IMR-90 (cell line): ENCODE measurements around the gene MPP4. TPM values are rescaled to one million over a fixed set of nuclear protein-coding genes. Genes with fewer than 3 reads are reported as not detected.

ENCODE experiments used
- ATAC-seq: fragments of 200-7000 bp; cut with Tn5 transposase; 2 replicates; pipeline ENCODE4 v1.9.1; 2020; ENCODE audit warnings: low read depth, mild to moderate bottlenecking, moderate library complexity
- BruUV-seq: library from RNA; stranded (reverse); fragments of 400-500 nt; replicated peaks from 2 replicates; lab custom pipeline; 2021; lab: Mats Ljungman, UMichigan
- CTCF ChIA-PET: fragments of 300-600 bp; formaldehyde crosslinking; extraction: SDS; loops from one replicate; lab custom pipeline; 2021; ENCODE audit warnings: antibody characterized with exemption; lab: Yijun Ruan, JAX
- POLR2A ChIA-PET: fragments of 300-600 bp; sonication (Branson Sonifier 250); formaldehyde crosslinking; loops from one replicate; lab custom pipeline; 2022; ENCODE audit warnings: antibody characterized with exemption; ENCODE audit not compliant: unreplicated experiment; lab: Charles Lee
- DNase-seq: peaks from one replicate; pipeline ENCODE4 v3.0.0; 2013
- H2AFZ ChIP-seq: replicated peaks from 2 replicates; pipeline ENCODE3; 2013; ENCODE audit warnings: low read length, mild to moderate bottlenecking; ENCODE audit not compliant: poor library complexity
- H2AK5ac ChIP-seq: 2 replicates; pipeline ENCODE4 v1.6.1; 2013; ENCODE audit warnings: low read depth, low read length, inconsistent platforms
- H2AK9ac ChIP-seq: replicated peaks from 2 replicates; pipeline ENCODE3; 2013; ENCODE audit warnings: mild to moderate bottlenecking, low read depth, low read length, moderate library complexity; ENCODE audit not compliant: poor library complexity
- H2BK120ac ChIP-seq: 2 replicates; pipeline ENCODE4 v1.6.1; 2013; ENCODE audit warnings: low read depth, low read length, inconsistent platforms
- H2BK15ac ChIP-seq: 3 replicates; pipeline ENCODE4 v1.6.1; 2013; ENCODE audit warnings: low read depth, low read length, inconsistent platforms
- H2BK20ac ChIP-seq: 2 replicates; pipeline ENCODE4 v1.6.1; 2013; ENCODE audit warnings: low read depth, mild to moderate bottlenecking, inconsistent platforms, low read length, moderate library complexity
- H2BK5ac ChIP-seq: 2 replicates; pipeline ENCODE4 v1.6.1; 2013; ENCODE audit warnings: mild to moderate bottlenecking, low read depth, low read length, inconsistent platforms; ENCODE audit not compliant: poor library complexity, severe bottlenecking
- H3K14ac ChIP-seq: replicated peaks from 2 replicates; pipeline ENCODE4 v1.6.1; 2013; ENCODE audit warnings: low read depth, low read length, inconsistent platforms
- H3K18ac ChIP-seq: 2 replicates; pipeline ENCODE4 v1.6.1; 2013; ENCODE audit warnings: low read depth, low read length, control low read depth
- H3K23ac ChIP-seq: 2 replicates; pipeline ENCODE4 v1.6.1; 2013; ENCODE audit warnings: low read depth, low read length, inconsistent platforms
- H3K27ac ChIP-seq: 2 replicates; pipeline ENCODE4 v1.5.1; 2013; ENCODE audit warnings: mild to moderate bottlenecking, control low read depth, low read length; ENCODE audit not compliant: insufficient read depth
- H3K27me3 ChIP-seq: 2 replicates; pipeline ENCODE4 v1.6.1; 2013; ENCODE audit warnings: low read length; ENCODE audit not compliant: control insufficient read depth, insufficient read depth
- H3K36me3 ChIP-seq: 2 replicates; pipeline ENCODE4 v1.6.1; 2013; ENCODE audit warnings: low read length, mixed read lengths; ENCODE audit not compliant: control insufficient read depth, insufficient read depth
- H3K4ac ChIP-seq: 2 replicates; pipeline ENCODE4 v1.6.1; 2013; ENCODE audit warnings: low read depth, low read length, inconsistent platforms
- H3K4me1 ChIP-seq: 2 replicates; pipeline ENCODE4 v1.6.1; 2013; ENCODE audit warnings: low read length, mixed read lengths; ENCODE audit not compliant: control insufficient read depth, insufficient read depth
- H3K4me2 ChIP-seq: 2 replicates; pipeline ENCODE4 v1.6.1; 2013; ENCODE audit warnings: low read depth, mild to moderate bottlenecking, control low read depth, low read length, moderate library complexity
- H3K4me3 ChIP-seq: 2 replicates; pipeline ENCODE4 v1.5.1; 2013; ENCODE audit warnings: low read depth, mild to moderate bottlenecking, control low read depth, low read length, moderate library complexity; ENCODE audit not compliant: insufficient read depth
- H3K56ac ChIP-seq: 2 replicates; pipeline ENCODE4 v1.6.1; 2013; ENCODE audit warnings: low read length, inconsistent platforms; ENCODE audit not compliant: insufficient read depth; ENCODE audit errors: extremely low read depth
- H3K79me1 ChIP-seq, 2 experiments: 2 replicates each; pipeline ENCODE4 v1.6.1; 2013; ENCODE audit warnings: low read length in 2 of 2, inconsistent platforms in 1 of 2, low read depth in 1 of 2
- H3K9ac ChIP-seq: 2 replicates; pipeline ENCODE4 v1.6.1; 2013; ENCODE audit warnings: low read depth, low read length, control low read depth
- H3K9me1 ChIP-seq: 2 replicates; pipeline ENCODE4 v1.6.1; 2013; ENCODE audit warnings: low read length, inconsistent platforms; ENCODE audit not compliant: insufficient read depth
- H3K9me3 ChIP-seq: 2 replicates; pipeline ENCODE4 v1.6.1; 2013; ENCODE audit warnings: low read length; ENCODE audit not compliant: control insufficient read depth, insufficient read depth
- H4K20me1 ChIP-seq: 2 replicates; pipeline ENCODE4 v1.6.1; 2013; ENCODE audit warnings: low read length, inconsistent platforms; ENCODE audit not compliant: insufficient read depth
- H4K5ac ChIP-seq: 2 replicates; pipeline ENCODE4 v1.6.1; 2013; ENCODE audit warnings: mild to moderate bottlenecking, low read depth, low read length, control low read depth
- H4K8ac ChIP-seq, 2 experiments: 2 replicates each; pipeline ENCODE4 v1.6.1; 2013; ENCODE audit warnings: low read depth in 2 of 2, low read length in 2 of 2, control low read depth in 1 of 2, inconsistent platforms in 1 of 2
- H4K91ac ChIP-seq: 2 replicates; pipeline ENCODE4 v1.6.1; 2013; ENCODE audit warnings: low read depth, low read length, inconsistent platforms; ENCODE audit not compliant: insufficient read depth
- BHLHE40 ChIP-seq: fragments of 150-350 bp; IDR thresholded peaks from 2 replicates; pipeline ENCODE4 v1.6.1; 2016; ENCODE audit warnings: mild to moderate bottlenecking, low read depth, low read length
- CEBPB ChIP-seq: IDR thresholded peaks from 2 replicates; pipeline ENCODE4 v1.6.1; 2012; ENCODE audit warnings: low read depth, low read length, improper control_type of control experiment
- CHD1 ChIP-seq: IDR thresholded peaks from 2 replicates; pipeline ENCODE4 v1.6.1; 2012; ENCODE audit warnings: low read depth, low read length, improper control_type of control experiment
- CTCF ChIP-seq: conservative IDR thresholded peaks from 2 replicates; pipeline ENCODE4 v1.5.1; 2012; ENCODE audit warnings: mild to moderate bottlenecking, low read depth, low read length, improper control_type of control experiment
- ELK1 ChIP-seq: fragments of 150-350 bp; IDR thresholded peaks from 2 replicates; pipeline ENCODE4 v1.6.1; 2016; ENCODE audit warnings: low read depth, mild to moderate bottlenecking, low read length, moderate library complexity, borderline replicate concordance
- FOS ChIP-seq: fragments of 150-350 bp; IDR thresholded peaks from 2 replicates; pipeline ENCODE4 v1.6.1; 2016; ENCODE audit warnings: low read depth, low read length
- MAFK ChIP-seq: IDR thresholded peaks from 2 replicates; pipeline ENCODE4 v1.6.1; 2012; ENCODE audit warnings: low read depth, low read length, improper control_type of control experiment
- MAZ ChIP-seq: IDR thresholded peaks from 2 replicates; pipeline ENCODE4 v1.6.1; 2012; ENCODE audit warnings: low read depth, mild to moderate bottlenecking, low read length, improper control_type of control experiment, moderate library complexity, borderline replicate concordance
- NFE2L2 ChIP-seq: fragments of 150-350 bp; IDR thresholded peaks from 2 replicates; pipeline ENCODE4 v1.6.1; 2016; ENCODE audit warnings: low read depth, mild to moderate bottlenecking, low read length
- POLR2A ChIP-seq: IDR thresholded peaks from 2 replicates; pipeline ENCODE4 v1.6.1; 2012; ENCODE audit warnings: mild to moderate bottlenecking, low read depth, low read length
- RAD21 ChIP-seq: IDR thresholded peaks from 2 replicates; pipeline ENCODE4 v1.6.1; 2012; ENCODE audit warnings: low read length, improper control_type of control experiment
- RCOR1 ChIP-seq: IDR thresholded peaks from 2 replicates; pipeline ENCODE4 v1.6.1; 2012; ENCODE audit warnings: mild to moderate bottlenecking, low read length, improper control_type of control experiment; ENCODE audit not compliant: insufficient replicate concordance
- RFX5 ChIP-seq: IDR thresholded peaks from 2 replicates; pipeline ENCODE4 v1.8.0; 2012; ENCODE audit warnings: low read depth, mild to moderate bottlenecking, low read length, moderate library complexity
- SMC3 ChIP-seq: fragments of 150-350 bp; IDR thresholded peaks from 2 replicates; pipeline ENCODE4 v1.6.1; 2016; ENCODE audit warnings: low read depth, mild to moderate bottlenecking, antibody characterized with exemption, low read length, moderate library complexity
- USF2 ChIP-seq: fragments of 150-350 bp; IDR thresholded peaks from 2 replicates; pipeline ENCODE4 v1.6.1; 2017; ENCODE audit warnings: mild to moderate bottlenecking, antibody characterized with exemption, low read length, low read depth
- WGBS, 2 experiments: methylation state at CpG; one replicate each; pipeline versions ENCODE4 v1.1.5 to v1.1.7; 2013; ENCODE audit warnings: missing lambda C conversion rate in 2 of 2; ENCODE audit not compliant: insufficient read length in 1 of 2; ENCODE audit errors: extremely low coverage in 2 of 2; 5-methylcytosine and 5-hydroxymethylcytosine counted together
- dilution Hi-C: fragments of 300-500 bp; cut with HindIII; formaldehyde crosslinking; loops from one replicate; pipeline ENCODE4 v1.14.3; 2018; ENCODE audit warnings: low sequenced_read_pairs; ENCODE audit not compliant: unreplicated experiment
- in situ Hi-C: fragments of 300-500 bp; cut with MboI; formaldehyde crosslinking; loops from 3 replicates; pipeline ENCODE4 v1.14.3; 2019; ENCODE audit warnings: low sequenced_read_pairs, inconsistent platforms, mixed read lengths
- intact Hi-C: fragments of 100-400 bp; cut with micrococcal nuclease; formaldehyde crosslinking; loops from 2 replicates; pipeline ENCODE4 v1.10.0; 2022
- polyA plus RNA-seq, 3 experiments: library from polyadenylated mRNA; depleted of rRNA; stranded (reverse); fragments of >200 nt; gene quantifications; 2 replicates each; pipeline ENCODE4 v1.2.3, GENCODE V29; 2012; ENCODE audit warnings: low replicate concordance in 1 of 3
- total RNA-seq: library from RNA; depleted of rRNA; stranded (reverse); fragments of >200 nt; gene quantifications from 2 replicates; pipeline ENCODE4 v1.2.3, GENCODE V29; 2012

Gene MPP4
- total and polyA plus RNA-seq, 2 of the 4 experiments (the other 2 are of a cell fraction), result 11.8 to 14.9 TPM

GRCh38 chr2:201649442-201649841, 49.0 kb downstream of the MPP4 start:
- Histone ChIP-seq H3K4me2 (no peak overlapping the region), H2AK9ac (no peak overlapping the region), H3K79me1 (peaks cover 0 to under 1% of the 10 kb centered on the region in 2 experiments; a peak in 1 of 4 replicates), H3K14ac (no peak overlapping the region), H3K4me3 (no peak overlapping the region), H3K18ac (no peak overlapping the region), H3K56ac (no peak overlapping the region), H4K5ac (no peak overlapping the region), H3K9me1 (peaks cover 3% of the 10 kb centered on the region; the same call in 1 of the 2 replicates), H3K27ac (no peak overlapping the region), H4K91ac (no peak overlapping the region), H3K23ac (no peak overlapping the region), H3K36me3 (no peaks in the 10 kb centered on the region), H3K9me3 (no peaks in the 10 kb centered on the region), H3K9ac (no peak overlapping the region), H3K4me1 (peaks cover 10% of the 10 kb centered on the region), H3K4ac (no peak overlapping the region), H2AK5ac (no peak overlapping the region), H2AFZ (no peak overlapping the region), H2BK5ac (no peak overlapping the region), H3K27me3 (no peaks in the 10 kb centered on the region), H2BK120ac (no peak overlapping the region), H4K8ac (no peak overlapping the region), H2BK15ac (no peak overlapping the region), H2BK20ac (no peak overlapping the region), H4K20me1 (no peaks in the 10 kb centered on the region)
- no peak for ATAC-seq
- POLR2A ChIA-PET, result no interaction called here
- CTCF ChIA-PET, result no interaction called here
- TF ChIP-seq BHLHE40, result no peak
- TF ChIP-seq MAFK, result no peak
- TF ChIP-seq RFX5, result no peak
- no peak for TF ChIP-seq MAZ
- no peak for TF ChIP-seq FOS
- no peak for TF ChIP-seq SMC3
- TF ChIP-seq POLR2A, result no peak
- no peak for TF ChIP-seq CTCF
- no peak for TF ChIP-seq NFE2L2
- TF ChIP-seq RAD21, result no peak
- no peak for TF ChIP-seq CHD1
- no peak for TF ChIP-seq RCOR1
- no peak for TF ChIP-seq CEBPB
- TF ChIP-seq ELK1, result no peak
- no peak for TF ChIP-seq USF2
- 86% methylated on average over 1 of the region's 2 CpGs; no CpG with 5 or more reads in 1 of the 2 experiments for WGBS, 2 experiments
- no peak for DNase-seq
- dilution Hi-C loops (no loop called here), in situ Hi-C loops (no loop called here), intact Hi-C loops (no loop called here)
- no TSS peak for BruUV-seq
